Astrocyte (in vitro differentiated cells and primary cell): Measurements from ENCODE around the gene POLR2E. TPM values are rescaled to one million over a fixed set of nuclear protein-coding genes. Genes with fewer than 3 reads are reported as not detected.

Experiments
- DNase-seq: peaks from one replicate; pipeline ENCODE4 v3.0.0-alpha.2; 2010; ENCODE audit warnings: low read depth
- FAIRE-seq: peaks from 2 replicates; lab custom pipeline; 2011; peaks lifted over from hg19 to GRCh38; lab: Jason Lieb, UNC
- H2AFZ ChIP-seq: 2 replicates; pipeline ENCODE4 v1.6.0; 2012; ENCODE audit warnings: low read depth, low read length, inconsistent platforms
- H3K27ac ChIP-seq: 2 replicates; pipeline ENCODE4 v1.5.1; 2011; ENCODE audit warnings: low read depth, low read length, inconsistent platforms
- H3K27me3 ChIP-seq: 2 replicates; pipeline ENCODE4 v1.6.0; 2011; ENCODE audit warnings: low read length, inconsistent platforms; ENCODE audit not compliant: insufficient read depth
- H3K36me3 ChIP-seq: 2 replicates; pipeline ENCODE4 v1.5.1; 2011; ENCODE audit warnings: low read length, inconsistent platforms; ENCODE audit not compliant: insufficient read depth
- H3K4me1 ChIP-seq: 2 replicates; pipeline ENCODE4 v1.5.1; 2011; ENCODE audit warnings: low read length, inconsistent platforms; ENCODE audit not compliant: insufficient read depth
- H3K4me2 ChIP-seq: 2 replicates; pipeline ENCODE4 v1.6.0; 2012; ENCODE audit warnings: low read length, inconsistent platforms
- H3K4me3 ChIP-seq: 2 replicates; pipeline ENCODE4 v1.5.1; 2011; ENCODE audit warnings: low read depth, mild to moderate bottlenecking, low read length, inconsistent platforms; ENCODE audit not compliant: insufficient read depth
- H3K79me2 ChIP-seq: 2 replicates; pipeline ENCODE4 v1.6.0; 2012; ENCODE audit warnings: mild to moderate bottlenecking, low read length, inconsistent platforms; ENCODE audit not compliant: insufficient read depth
- H3K9ac ChIP-seq: 2 replicates; pipeline ENCODE4 v1.6.0; 2012; ENCODE audit warnings: mild to moderate bottlenecking, low read length, inconsistent platforms
- H3K9me3 ChIP-seq: 2 replicates; pipeline ENCODE4 v1.5.1; 2012; ENCODE audit warnings: low read depth, mild to moderate bottlenecking, low read length, inconsistent platforms; ENCODE audit not compliant: insufficient read depth
- H4K20me1 ChIP-seq: 2 replicates; pipeline ENCODE4 v1.6.0; 2012; ENCODE audit warnings: low read length, inconsistent platforms; ENCODE audit not compliant: insufficient read depth
- H3K27ac Mint-ChIP-seq: one replicate; pipeline ENCODE4 v1.8.0; 2021; ENCODE audit warnings: mild to moderate bottlenecking, mixed read lengths; ENCODE audit not compliant: unreplicated experiment
- H3K27me3 Mint-ChIP-seq: one replicate; pipeline ENCODE4 v1.8.0; 2021; ENCODE audit warnings: low read depth, mixed read lengths; ENCODE audit not compliant: unreplicated experiment
- H3K36me3 Mint-ChIP-seq: one replicate; pipeline ENCODE4 v1.8.0; 2021; ENCODE audit warnings: low read depth, mixed read lengths; ENCODE audit not compliant: unreplicated experiment
- H3K4me1 Mint-ChIP-seq: one replicate; pipeline ENCODE4 v1.8.0; 2021; ENCODE audit warnings: low read depth, mixed read lengths; ENCODE audit not compliant: unreplicated experiment
- H3K4me3 Mint-ChIP-seq: one replicate; pipeline ENCODE4 v1.8.0; 2021; ENCODE audit warnings: mild to moderate bottlenecking, moderate library complexity, mixed read lengths; ENCODE audit not compliant: unreplicated experiment
- H3K9me3 Mint-ChIP-seq: one replicate; pipeline ENCODE4 v1.8.0; 2021; ENCODE audit warnings: mild to moderate bottlenecking, mixed read lengths; ENCODE audit not compliant: unreplicated experiment
- EZH2 ChIP-seq: IDR thresholded peaks from 2 replicates; pipeline ENCODE4 v1.6.1; 2012; ENCODE audit warnings: mild to moderate bottlenecking, low read length, inconsistent platforms; ENCODE audit not compliant: insufficient read depth
- total RNA-seq: library from RNA; stranded (reverse); gene quantifications from 2 replicates; pipeline ENCODE4 v1.2.1, GENCODE V29; 2021
- TF ChIP-seq, protein P1 (sequence below): IDR thresholded peaks from 2 replicates; pipeline ENCODE4 v1.5.1; 2011; ENCODE audit warnings: low read depth, mild to moderate bottlenecking, inconsistent platforms, low read length, moderate library complexity; ENCODE audit not compliant: insufficient read depth

The POLR2E gene
- total RNA-seq, 1 donor from 2014 or later: 207 TPM

DNA sequence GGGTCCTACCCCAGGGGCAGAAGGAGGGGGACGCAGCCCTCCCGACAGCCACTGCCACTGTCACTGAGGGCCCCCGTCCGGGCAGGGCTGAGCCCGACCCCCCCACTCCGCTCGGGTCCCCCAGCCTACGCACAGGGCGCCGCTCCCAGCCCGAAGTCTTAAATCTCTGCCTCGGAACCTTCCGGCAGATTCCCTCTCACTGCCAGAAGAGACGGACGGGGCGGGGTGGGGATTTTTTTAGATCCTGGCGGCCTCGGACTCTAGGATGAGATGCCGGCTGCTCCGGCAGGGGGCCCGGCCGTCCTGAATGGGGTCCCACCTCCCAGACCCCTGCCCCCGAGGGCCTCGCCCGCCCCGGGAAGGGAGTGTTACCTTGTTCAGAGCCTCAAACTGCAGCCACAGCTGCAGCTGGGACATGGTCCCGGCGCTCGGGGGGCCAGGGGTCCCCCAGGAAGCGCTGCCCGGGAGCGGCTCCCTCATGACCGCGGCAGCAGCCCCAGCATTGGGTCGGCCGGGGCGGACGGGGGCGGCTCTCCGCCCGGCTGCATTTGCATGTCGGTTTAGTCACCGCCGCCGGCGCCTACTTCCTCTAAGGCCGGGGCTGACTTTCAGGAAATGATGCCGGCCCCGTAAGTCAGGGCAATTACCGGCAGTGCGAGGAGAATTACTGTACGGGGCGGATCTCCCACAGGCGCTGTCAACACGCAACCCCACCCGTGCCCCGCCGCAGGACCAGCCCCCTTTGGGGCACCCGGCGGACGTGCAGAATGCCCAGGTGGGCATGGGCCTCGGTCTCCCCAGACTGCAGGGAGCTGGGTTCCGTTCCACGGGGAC, 36.8 kb upstream of the POLR2E start:
- Mint-ChIP-seq H3K4me3 (peak overlapping the region; percentile 77), H3K27me3 (no peaks in the 10 kb centered on the region), H3K4me1 (peaks cover 8% of the 10 kb centered on the region), H3K9me3 (no peaks in the 10 kb centered on the region), H3K27ac (no peak overlapping the region), H3K36me3 (peaks cover 4% of the 10 kb centered on the region)
- Histone ChIP-seq H3K9ac (peak overlapping the region; percentile 94), H4K20me1 (peaks cover 55% of the 10 kb centered on the region), H3K4me2 (peak overlapping the region; percentile 98), H3K4me1 (peaks cover 19% of the 10 kb centered on the region), H3K9me3 (no peaks in the 10 kb centered on the region), H3K36me3 (no peaks in the 10 kb centered on the region), H3K4me3 (peak overlapping the region; percentile 77), H3K79me2 (peaks cover 68% of the 10 kb centered on the region), H3K27ac (peak overlapping the region; percentile 80), H2AFZ (peak overlapping the region; percentile 65), H3K27me3 (no peaks in the 10 kb centered on the region)
- DNase-seq (peak; percentile 87), FAIRE-seq (no peak)
- TF ChIP-seq EZH2: no peak
- TF ChIP-seq, protein P1, sequence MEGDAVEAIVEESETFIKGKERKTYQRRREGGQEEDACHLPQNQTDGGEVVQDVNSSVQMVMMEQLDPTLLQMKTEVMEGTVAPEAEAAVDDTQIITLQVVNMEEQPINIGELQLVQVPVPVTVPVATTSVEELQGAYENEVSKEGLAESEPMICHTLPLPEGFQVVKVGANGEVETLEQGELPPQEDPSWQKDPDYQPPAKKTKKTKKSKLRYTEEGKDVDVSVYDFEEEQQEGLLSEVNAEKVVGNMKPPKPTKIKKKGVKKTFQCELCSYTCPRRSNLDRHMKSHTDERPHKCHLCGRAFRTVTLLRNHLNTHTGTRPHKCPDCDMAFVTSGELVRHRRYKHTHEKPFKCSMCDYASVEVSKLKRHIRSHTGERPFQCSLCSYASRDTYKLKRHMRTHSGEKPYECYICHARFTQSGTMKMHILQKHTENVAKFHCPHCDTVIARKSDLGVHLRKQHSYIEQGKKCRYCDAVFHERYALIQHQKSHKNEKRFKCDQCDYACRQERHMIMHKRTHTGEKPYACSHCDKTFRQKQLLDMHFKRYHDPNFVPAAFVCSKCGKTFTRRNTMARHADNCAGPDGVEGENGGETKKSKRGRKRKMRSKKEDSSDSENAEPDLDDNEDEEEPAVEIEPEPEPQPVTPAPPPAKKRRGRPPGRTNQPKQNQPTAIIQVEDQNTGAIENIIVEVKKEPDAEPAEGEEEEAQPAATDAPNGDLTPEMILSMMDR: no peak

DNA sequence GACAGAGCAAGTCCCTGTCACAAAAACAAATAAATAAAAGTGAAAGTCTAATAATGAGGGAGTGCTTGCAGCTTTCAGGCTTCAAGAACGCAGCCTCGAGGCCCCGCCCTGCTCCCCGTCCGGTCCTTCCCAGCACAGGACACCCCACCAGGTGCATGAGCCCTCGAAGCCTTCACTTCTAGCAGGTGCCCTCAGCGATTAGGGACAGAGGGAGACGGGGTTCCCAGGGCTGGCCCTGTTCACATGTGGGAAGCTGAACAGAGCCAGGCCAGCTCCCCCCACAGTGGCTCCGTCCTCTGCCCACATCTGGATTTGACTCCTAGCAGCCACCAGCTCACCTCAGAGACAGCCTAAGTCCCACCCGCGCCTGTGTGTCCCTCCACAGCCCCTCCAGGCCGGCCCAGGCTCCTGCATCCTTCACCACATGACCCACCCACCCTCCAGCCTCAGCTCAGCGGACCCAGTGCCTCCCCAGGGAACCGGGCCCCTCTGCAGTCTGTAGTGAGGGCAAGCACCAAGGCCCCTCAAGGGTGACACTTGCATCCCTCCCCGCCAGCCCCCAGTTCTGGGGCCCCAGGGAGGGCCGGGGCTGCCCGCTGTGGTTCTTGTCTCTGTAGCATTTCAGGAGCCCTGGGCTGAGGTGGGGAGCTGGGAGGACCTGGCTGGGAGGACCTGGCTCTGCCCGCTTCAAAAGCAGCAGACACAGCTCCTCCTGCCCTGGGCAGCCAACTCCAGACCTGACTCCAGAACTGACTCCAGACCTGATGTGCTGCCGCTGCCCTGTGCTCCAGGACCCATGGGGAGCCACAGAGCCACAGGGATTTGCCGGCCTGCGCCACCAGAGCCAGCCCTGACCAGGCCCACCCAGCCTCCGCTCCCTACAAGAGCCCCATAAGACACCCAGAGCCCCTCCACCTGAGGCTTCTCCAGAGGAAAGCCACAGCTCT, 35.9 kb upstream of the POLR2E start:
- TF ChIP-seq EZH2: no peak
- TF ChIP-seq, protein P1: no peak
- H3K4me2 ChIP-seq: peak overlapping the region; percentile 98
- H3K79me2 ChIP-seq: peaks cover 74% of the 10 kb centered on the region
- no peaks in the 10 kb centered on the region for H3K36me3 ChIP-seq
- H3K4me1 Mint-ChIP-seq: peaks cover 6% of the 10 kb centered on the region
- H3K36me3 Mint-ChIP-seq: peaks cover 2% of the 10 kb centered on the region
- peaks cover 26% of the 10 kb centered on the region for H3K4me1 ChIP-seq
- peak overlapping the region; percentile 94 for H3K9ac ChIP-seq
- peak overlapping the region; percentile 77 for H3K4me3 ChIP-seq
- H3K27ac ChIP-seq: peak overlapping the region; percentile 80
- H3K9me3 Mint-ChIP-seq: no peaks in the 10 kb centered on the region
- H3K27me3 Mint-ChIP-seq: no peaks in the 10 kb centered on the region
- H3K9me3 ChIP-seq: no peaks in the 10 kb centered on the region
- H4K20me1 ChIP-seq: peaks cover 48% of the 10 kb centered on the region
- H3K4me3 Mint-ChIP-seq: peak overlapping the region; percentile 73
- H3K27ac Mint-ChIP-seq: no peak overlapping the region
- no peaks in the 10 kb centered on the region for H3K27me3 ChIP-seq
- FAIRE-seq (no peak), DNase-seq (no peak)
- H2AFZ ChIP-seq: peak overlapping the region; percentile 26
